Chondrocyte (in vitro differentiated cells): Measurements from ENCODE around the gene NSD2. TPM values are rescaled to one million over a fixed set of nuclear protein-coding genes. Genes with fewer than 3 reads are reported as not detected.

Experiments
- DNase-seq: peaks from one replicate; pipeline ENCODE4 v3.0.0; 2021; ENCODE audit warnings: mixed read lengths, low spot score
- H3K27ac Mint-ChIP-seq: one replicate; pipeline ENCODE4 v1.8.0; 2021; ENCODE audit warnings: mild to moderate bottlenecking, moderate library complexity, mixed read lengths; ENCODE audit not compliant: unreplicated experiment
- H3K27me3 Mint-ChIP-seq: 2 replicates; pipeline ENCODE4 v1.8.0; 2021; ENCODE audit warnings: low read depth, mixed read lengths
- H3K36me3 Mint-ChIP-seq: 2 replicates; pipeline ENCODE4 v1.8.0; 2021; ENCODE audit warnings: low read depth, mixed read lengths
- H3K4me1 Mint-ChIP-seq: 2 replicates; pipeline ENCODE4 v1.8.0; 2021; ENCODE audit warnings: low read depth, mild to moderate bottlenecking, mixed read lengths
- H3K4me3 Mint-ChIP-seq: one replicate; pipeline ENCODE4 v1.8.0; 2021; ENCODE audit warnings: mild to moderate bottlenecking, moderate library complexity, mixed read lengths; ENCODE audit not compliant: unreplicated experiment
- H3K9me3 Mint-ChIP-seq: 2 replicates; pipeline ENCODE4 v1.8.0; 2021; ENCODE audit warnings: low read depth, mixed read lengths
- CTCF ChIP-seq: fragments of 200-600 bp; sonication (generic); IDR thresholded peaks from 2 replicates; pipeline ENCODE4 v1.5.0; 2021; ENCODE audit warnings: antibody characterized with exemption, mild to moderate bottlenecking, moderate library complexity
- total RNA-seq: library from RNA; stranded (reverse); gene quantifications from 3 replicates; pipeline ENCODE4 v1.2.1, GENCODE V29; 2021

The NSD2 gene
- total RNA-seq, 1 donor from 2014 or later, result 53.5 TPM

GRCh38 chr4:1945124-1945895 is 74.1 kb downstream of the NSD2 start:
- no peak overlapping the region for H3K27ac Mint-ChIP-seq
- no peak for DNase-seq

GRCh38 chr4:1945912-1946311 is 74.7 kb downstream of the NSD2 start:
- Mint-ChIP-seq H3K36me3 (peaks cover 8% of the 10 kb centered on the region), H3K27me3 (no peaks in the 10 kb centered on the region), H3K4me3 (no peak overlapping the region), H3K9me3 (no peaks in the 10 kb centered on the region), H3K27ac (no peak overlapping the region), H3K4me1 (no peaks in the 10 kb centered on the region)
- no peak for TF ChIP-seq CTCF
- no peak for DNase-seq

More at GRCh38 chr4:1945124-1945895, 74.1 kb downstream of the NSD2 start:
- no peak overlapping the region for H3K4me3 Mint-ChIP-seq
- H3K4me1 Mint-ChIP-seq, result peaks cover 3% of the 10 kb centered on the region
- H3K9me3 Mint-ChIP-seq, result no peaks in the 10 kb centered on the region
- TF ChIP-seq CTCF, result no peak
- H3K27me3 Mint-ChIP-seq, result no peaks in the 10 kb centered on the region
- H3K36me3 Mint-ChIP-seq, result peaks cover 8% of the 10 kb centered on the region

GRCh38 chr4:1948232-1948631 is 77.0 kb downstream of the NSD2 start:
- TF ChIP-seq CTCF, result no peak
- Mint-ChIP-seq H3K9me3 (no peaks in the 10 kb centered on the region), H3K4me1 (no peaks in the 10 kb centered on the region), H3K27me3 (no peaks in the 10 kb centered on the region), H3K36me3 (peaks cover 4% of the 10 kb centered on the region), H3K27ac (no peak overlapping the region), H3K4me3 (no peak overlapping the region)
- no peak for DNase-seq

- peaks cover 3% of the 10 kb centered on the region for H3K36me3 Mint-ChIP-seq
- no peak overlapping the region for H3K4me3 Mint-ChIP-seq
- no peaks in the 10 kb centered on the region for H3K27me3 Mint-ChIP-seq
- no peaks in the 10 kb centered on the region for H3K9me3 Mint-ChIP-seq
- no peak for TF ChIP-seq CTCF
- no peak for DNase-seq
- H3K4me1 Mint-ChIP-seq, result no peaks in the 10 kb centered on the region
- no peak overlapping the region for H3K27ac Mint-ChIP-seq
Observed at GRCh38 chr4:1948892-1949436, 77.8 kb downstream of the NSD2 start.

- Mint-ChIP-seq H3K36me3 (peaks cover 8% of the 10 kb centered on the region), H3K27me3 (no peaks in the 10 kb centered on the region), H3K4me1 (no peaks in the 10 kb centered on the region), H3K4me3 (no peak overlapping the region), H3K9me3 (no peaks in the 10 kb centered on the region), H3K27ac (no peak overlapping the region)
- DNase-seq, result no peak
- no peak for TF ChIP-seq CTCF
Observed at GRCh38 chr4:1950369-1950768, 79.2 kb downstream of the NSD2 start.
